ENCODE results near the gene NDUFAB1.

Gene NDUFAB1

DNA sequence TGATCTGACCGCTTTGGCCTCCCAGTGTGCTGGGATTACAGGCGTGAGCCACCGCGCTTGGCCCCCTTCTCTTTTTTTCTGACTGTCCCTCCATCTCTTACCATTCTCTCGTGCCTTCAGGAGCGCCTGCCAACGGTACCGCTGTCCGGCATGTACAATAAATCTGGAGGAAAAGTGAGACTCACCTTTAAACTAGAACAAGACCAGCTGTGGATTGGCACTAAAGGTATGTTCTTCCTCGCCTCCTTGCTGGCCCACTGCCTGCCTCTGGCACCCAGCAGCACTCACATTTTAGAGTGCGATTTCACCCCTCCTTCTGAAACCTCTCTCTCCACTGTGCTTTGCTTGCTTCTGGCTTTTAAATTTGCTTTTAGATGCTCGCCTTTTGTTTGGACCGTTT, 33.6 kb downstream of the NDUFAB1 start:
- Histone ChIP-seq H3K36me3 (ENCODE audit: insufficient read depth, insufficient read length, low read length) (peaks cover 94% of the 10 kb centered on the region), H3K9me3 (ENCODE audit: insufficient read depth, low read length) (no peaks in the 10 kb centered on the region), H3K4me1 (ENCODE audit: insufficient read depth, insufficient read length) (no peaks in the 10 kb centered on the region), H3K4me3 (ENCODE audit: insufficient read length, low read depth) (no peak overlapping the region), H3K27me3 (ENCODE audit: insufficient read depth, insufficient read length) (no peaks in the 10 kb centered on the region), H3K9ac (ENCODE audit: insufficient read length, low read depth) (peak overlapping the region; percentile 12)
- TF ChIP-seq SUZ12 (IDR thresholded peaks at IDR 0.05; ENCODE audit: extremely low read depth, insufficient read depth, insufficient read length) = no peak
- no peak for TF ChIP-seq ZNF274 (IDR thresholded peaks at IDR 0.05; ENCODE audit: low read depth, low read length)
- no peak for TF ChIP-seq YY1 (IDR thresholded peaks at IDR 0.05; ENCODE audit: insufficient read depth, insufficient read length)
- no peak for DNase-seq (ENCODE audit: low read depth, low spot score)

DNA sequence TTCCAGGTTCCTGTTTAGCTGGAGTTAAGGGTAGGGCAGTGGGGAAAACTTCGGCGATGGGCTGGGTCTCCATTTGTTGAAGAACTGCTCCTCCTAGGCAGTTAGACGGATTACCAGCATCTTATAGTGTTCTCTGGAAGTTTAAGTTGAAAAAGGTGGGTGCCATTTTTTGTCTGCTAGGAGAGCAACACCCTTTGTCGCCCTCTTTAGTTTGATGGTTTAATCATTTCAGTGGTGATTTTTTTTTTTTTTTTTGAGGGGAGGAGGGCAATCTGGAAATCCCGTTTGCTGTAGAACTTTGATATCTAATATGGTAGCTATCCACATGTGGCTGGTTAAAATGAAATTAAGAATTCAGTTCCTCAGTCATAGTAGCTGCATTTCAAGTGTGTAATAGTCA, 34.5 kb downstream of the NDUFAB1 start:
- Histone ChIP-seq H3K36me3 (ENCODE audit: insufficient read depth, insufficient read length, low read length) (peaks cover 86% of the 10 kb centered on the region), H3K4me3 (ENCODE audit: insufficient read length, low read depth) (no peak overlapping the region), H3K27me3 (ENCODE audit: insufficient read depth, insufficient read length) (no peaks in the 10 kb centered on the region), H3K9ac (ENCODE audit: insufficient read length, low read depth) (no peak overlapping the region), H3K4me1 (ENCODE audit: insufficient read depth, insufficient read length) (no peaks in the 10 kb centered on the region), H3K9me3 (ENCODE audit: insufficient read depth, low read length) (no peaks in the 10 kb centered on the region)
- TF ChIP-seq SUZ12 (IDR thresholded peaks at IDR 0.05; ENCODE audit: extremely low read depth, insufficient read depth, insufficient read length) (no peak), YY1 (IDR thresholded peaks at IDR 0.05; ENCODE audit: insufficient read depth, insufficient read length) (no peak), ZNF274 (IDR thresholded peaks at IDR 0.05; ENCODE audit: low read depth, low read length) (no peak)
- no peak for DNase-seq (ENCODE audit: low read depth, low spot score)

- peaks cover 87% of the 10 kb centered on the region for H3K36me3 ChIP-seq (ENCODE audit: insufficient read depth, insufficient read length, low read length)
- H3K4me3 ChIP-seq (ENCODE audit: insufficient read length, low read depth) = peak overlapping the region; percentile 94
- TF ChIP-seq SUZ12 (IDR thresholded peaks at IDR 0.05; ENCODE audit: extremely low read depth, insufficient read depth, insufficient read length) = no peak
- no peak for TF ChIP-seq YY1 (IDR thresholded peaks at IDR 0.05; ENCODE audit: insufficient read depth, insufficient read length)
- TF ChIP-seq ZNF274 (IDR thresholded peaks at IDR 0.05; ENCODE audit: low read depth, low read length) = no peak
- H3K9ac ChIP-seq (ENCODE audit: insufficient read length, low read depth) = peak overlapping the region; percentile 97
- no peaks in the 10 kb centered on the region for H3K27me3 ChIP-seq (ENCODE audit: insufficient read depth, insufficient read length)
- no peaks in the 10 kb centered on the region for H3K9me3 ChIP-seq (ENCODE audit: insufficient read depth, low read length)
- no peaks in the 10 kb centered on the region for H3K4me1 ChIP-seq (ENCODE audit: insufficient read depth, insufficient read length)
- DNase-seq (ENCODE audit: low read depth, low spot score) = no peak
Observed at GRCh38 chr16:23557779-23558702, 38.1 kb downstream of the NDUFAB1 start.

- Histone ChIP-seq H3K4me3 (ENCODE audit: insufficient read length, low read depth) (peak within 1 kb of the TSS; percentile 94), H3K36me3 (ENCODE audit: insufficient read depth, insufficient read length, low read length) (peaks cover 87% of the 10 kb centered on the region), H3K4me1 (ENCODE audit: insufficient read depth, insufficient read length) (no peaks in the 10 kb centered on the region), H3K27me3 (ENCODE audit: insufficient read depth, insufficient read length) (no peaks in the 10 kb centered on the region), H3K9ac (ENCODE audit: insufficient read length, low read depth) (peak within 1 kb of the TSS; percentile 97), H3K9me3 (ENCODE audit: insufficient read depth, low read length) (no peaks in the 10 kb centered on the region)
- peak; percentile 100 for DNase-seq (ENCODE audit: low read depth, low spot score)
- TF ChIP-seq YY1 (IDR thresholded peaks at IDR 0.05; ENCODE audit: insufficient read depth, insufficient read length) (peak; percentile 85), SUZ12 (IDR thresholded peaks at IDR 0.05; ENCODE audit: extremely low read depth, insufficient read depth, insufficient read length) (no peak)
Observed at GRCh38 chr16:23556881-23557778, 39.0 kb downstream of the NDUFAB1 start, which contains the start of the genes EARS2 and UBFD1. TSS of gene EARS2 (minus strand) at chr16:23557350. CDS start at chr16:23557343, 7 bp downstream. TSS of gene UBFD1 (plus strand) at chr16:23557727. CDS start at chr16:23557743, 16 bp downstream.

- Histone ChIP-seq H3K27me3 (ENCODE audit: insufficient read depth, insufficient read length) (no peaks in the 10 kb centered on the region), H3K9me3 (ENCODE audit: insufficient read depth, low read length) (no peaks in the 10 kb centered on the region), H3K4me3 (ENCODE audit: insufficient read length, low read depth) (no peak overlapping the region), H3K9ac (ENCODE audit: insufficient read length, low read depth) (peak overlapping the region; percentile 53), H3K36me3 (ENCODE audit: insufficient read depth, insufficient read length, low read length) (peaks cover 84% of the 10 kb centered on the region), H3K4me1 (ENCODE audit: insufficient read depth, insufficient read length) (no peaks in the 10 kb centered on the region)
- no peak for TF ChIP-seq YY1 (IDR thresholded peaks at IDR 0.05; ENCODE audit: insufficient read depth, insufficient read length)
- TF ChIP-seq SUZ12 (IDR thresholded peaks at IDR 0.05; ENCODE audit: extremely low read depth, insufficient read depth, insufficient read length) = no peak
- TF ChIP-seq ZNF274 (IDR thresholded peaks at IDR 0.05; ENCODE audit: low read depth, low read length) = no peak
- DNase-seq (ENCODE audit: low read depth, low spot score) = no peak
Observed at GRCh38 chr16:23554536-23554935, 41.6 kb downstream of the NDUFAB1 start.

GRCh38 chr16:23552161-23552560, 44.0 kb downstream of the NDUFAB1 start:
- DNase-seq (ENCODE audit: low read depth, low spot score) = no peak
- Histone ChIP-seq H3K4me3 (ENCODE audit: insufficient read length, low read depth) (no peak overlapping the region), H3K9ac (ENCODE audit: insufficient read length, low read depth) (no peak overlapping the region), H3K27me3 (ENCODE audit: insufficient read depth, insufficient read length) (no peaks in the 10 kb centered on the region), H3K4me1 (ENCODE audit: insufficient read depth, insufficient read length) (no peaks in the 10 kb centered on the region), H3K9me3 (ENCODE audit: insufficient read depth, low read length) (no peaks in the 10 kb centered on the region), H3K36me3 (ENCODE audit: insufficient read depth, insufficient read length, low read length) (peaks cover 86% of the 10 kb centered on the region)
- no peak for TF ChIP-seq SUZ12 (IDR thresholded peaks at IDR 0.05; ENCODE audit: extremely low read depth, insufficient read depth, insufficient read length)
- TF ChIP-seq YY1 (IDR thresholded peaks at IDR 0.05; ENCODE audit: insufficient read depth, insufficient read length) = no peak
- no peak for TF ChIP-seq ZNF274 (IDR thresholded peaks at IDR 0.05; ENCODE audit: low read depth, low read length)
